ENCODE data around the gene DNTTIP2.

DNTTIP2 gene

DNA sequence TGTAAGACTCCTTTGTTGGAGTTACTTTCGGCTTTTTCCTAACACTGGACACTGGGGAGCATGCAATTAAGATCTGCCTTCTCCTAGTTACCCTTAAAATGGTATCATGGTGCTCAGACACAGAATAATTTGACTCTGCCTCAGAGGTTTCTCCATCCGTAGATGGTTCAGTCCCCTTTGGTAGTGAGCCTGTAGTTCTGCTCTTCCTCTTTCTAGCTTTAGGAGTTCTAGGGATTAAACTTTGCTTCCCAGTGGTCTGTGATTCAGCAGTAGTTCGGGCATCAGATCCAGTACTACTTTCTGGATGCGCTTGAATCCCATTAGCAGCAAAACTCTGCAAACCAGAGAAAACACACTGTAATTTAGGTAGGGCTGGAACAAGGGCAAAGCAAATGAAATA lies 1.5 kb downstream of the DNTTIP2 start:
- TF ChIP-seq, protein P1, sequence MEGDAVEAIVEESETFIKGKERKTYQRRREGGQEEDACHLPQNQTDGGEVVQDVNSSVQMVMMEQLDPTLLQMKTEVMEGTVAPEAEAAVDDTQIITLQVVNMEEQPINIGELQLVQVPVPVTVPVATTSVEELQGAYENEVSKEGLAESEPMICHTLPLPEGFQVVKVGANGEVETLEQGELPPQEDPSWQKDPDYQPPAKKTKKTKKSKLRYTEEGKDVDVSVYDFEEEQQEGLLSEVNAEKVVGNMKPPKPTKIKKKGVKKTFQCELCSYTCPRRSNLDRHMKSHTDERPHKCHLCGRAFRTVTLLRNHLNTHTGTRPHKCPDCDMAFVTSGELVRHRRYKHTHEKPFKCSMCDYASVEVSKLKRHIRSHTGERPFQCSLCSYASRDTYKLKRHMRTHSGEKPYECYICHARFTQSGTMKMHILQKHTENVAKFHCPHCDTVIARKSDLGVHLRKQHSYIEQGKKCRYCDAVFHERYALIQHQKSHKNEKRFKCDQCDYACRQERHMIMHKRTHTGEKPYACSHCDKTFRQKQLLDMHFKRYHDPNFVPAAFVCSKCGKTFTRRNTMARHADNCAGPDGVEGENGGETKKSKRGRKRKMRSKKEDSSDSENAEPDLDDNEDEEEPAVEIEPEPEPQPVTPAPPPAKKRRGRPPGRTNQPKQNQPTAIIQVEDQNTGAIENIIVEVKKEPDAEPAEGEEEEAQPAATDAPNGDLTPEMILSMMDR (IDR thresholded peaks at IDR 0.05; ENCODE audit: low read depth, low read length, poor library complexity, severe bottlenecking) = no peak
- no peak for TF ChIP-seq EZH2phosphoT487 (IDR thresholded peaks at IDR 0.05; ENCODE audit: borderline replicate concordance, low read length)
- Histone ChIP-seq H3K9me3 (ENCODE audit: control insufficient read depth, insufficient read depth, low read length) (no peaks in the 10 kb centered on the region), H3K9me2 (replicated peaks; ENCODE audit: control insufficient read depth, low read length) (no peaks in the 10 kb centered on the region), H3K4me1 (ENCODE audit: control insufficient read depth, low read length) (peaks cover 31% of the 10 kb centered on the region), H3K27ac (ENCODE audit: low read depth, low read length) (no peak overlapping the region), H3K4me3 (ENCODE audit: low read length) (peak overlapping the region; percentile 99), H3K79me2 (ENCODE audit: control insufficient read depth, low read length) (peaks cover 58% of the 10 kb centered on the region), H3F3A (ENCODE audit: control insufficient read depth, insufficient read depth) (peaks cover 2% of the 10 kb centered on the region; the same call in 1 of the 2 replicates), H4K20me1 (ENCODE audit: control insufficient read depth, insufficient read depth, low read depth, low read length) (peaks cover 12% of the 10 kb centered on the region; the same call in 1 of the 2 replicates), H3K4me2 (ENCODE audit: low read length) (peak overlapping the region; percentile 76), H3K36me3 (ENCODE audit: control insufficient read depth, low read length) (peaks cover 61% of the 10 kb centered on the region), H3K27me3 (ENCODE audit: control insufficient read depth, low read length) (no peaks in the 10 kb centered on the region)

DNA sequence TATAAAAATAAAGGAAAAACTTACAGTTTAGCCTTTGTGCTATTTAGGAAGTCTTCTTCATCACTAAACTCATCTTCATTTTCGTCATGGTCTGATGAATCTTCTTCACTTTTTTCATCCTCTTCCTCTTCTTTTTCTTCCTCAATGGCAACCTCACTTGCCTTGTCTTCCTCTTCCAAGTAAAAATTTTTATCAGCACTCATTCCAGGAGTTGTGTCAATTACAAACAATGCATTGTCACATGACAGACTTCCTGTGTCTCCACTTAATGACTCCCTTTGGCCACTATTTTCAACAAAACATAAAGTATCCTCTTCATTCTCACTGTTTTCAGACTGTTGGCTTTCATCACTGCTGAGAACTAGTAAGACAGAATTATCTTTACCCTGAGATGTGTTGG lies 2.8 kb downstream of the DNTTIP2 start:
- Histone ChIP-seq H3K27ac (ENCODE audit: low read depth, low read length) (no peak overlapping the region), H3K4me2 (ENCODE audit: low read length) (peak overlapping the region; percentile 76), H3K79me2 (ENCODE audit: control insufficient read depth, low read length) (peaks cover 58% of the 10 kb centered on the region), H3K36me3 (ENCODE audit: control insufficient read depth, low read length) (peaks cover 74% of the 10 kb centered on the region), H3K9me2 (replicated peaks; ENCODE audit: control insufficient read depth, low read length) (no peaks in the 10 kb centered on the region), H3K4me1 (ENCODE audit: control insufficient read depth, low read length) (peaks cover 31% of the 10 kb centered on the region), H3K4me3 (ENCODE audit: low read length) (peak overlapping the region; percentile 47), H4K20me1 (ENCODE audit: control insufficient read depth, insufficient read depth, low read depth, low read length) (peaks cover 12% of the 10 kb centered on the region; the same call in 1 of the 2 replicates), H3K27me3 (ENCODE audit: control insufficient read depth, low read length) (no peaks in the 10 kb centered on the region), H3K9me3 (ENCODE audit: control insufficient read depth, insufficient read depth, low read length) (no peaks in the 10 kb centered on the region), H3F3A (ENCODE audit: control insufficient read depth, insufficient read depth) (peaks cover 6% of the 10 kb centered on the region; the same call in 1 of the 2 replicates)
- TF ChIP-seq EZH2phosphoT487 (IDR thresholded peaks at IDR 0.05; ENCODE audit: borderline replicate concordance, low read length) = no peak
- TF ChIP-seq, protein P1 (IDR thresholded peaks at IDR 0.05; ENCODE audit: low read depth, low read length, poor library complexity, severe bottlenecking) = no peak

DNA sequence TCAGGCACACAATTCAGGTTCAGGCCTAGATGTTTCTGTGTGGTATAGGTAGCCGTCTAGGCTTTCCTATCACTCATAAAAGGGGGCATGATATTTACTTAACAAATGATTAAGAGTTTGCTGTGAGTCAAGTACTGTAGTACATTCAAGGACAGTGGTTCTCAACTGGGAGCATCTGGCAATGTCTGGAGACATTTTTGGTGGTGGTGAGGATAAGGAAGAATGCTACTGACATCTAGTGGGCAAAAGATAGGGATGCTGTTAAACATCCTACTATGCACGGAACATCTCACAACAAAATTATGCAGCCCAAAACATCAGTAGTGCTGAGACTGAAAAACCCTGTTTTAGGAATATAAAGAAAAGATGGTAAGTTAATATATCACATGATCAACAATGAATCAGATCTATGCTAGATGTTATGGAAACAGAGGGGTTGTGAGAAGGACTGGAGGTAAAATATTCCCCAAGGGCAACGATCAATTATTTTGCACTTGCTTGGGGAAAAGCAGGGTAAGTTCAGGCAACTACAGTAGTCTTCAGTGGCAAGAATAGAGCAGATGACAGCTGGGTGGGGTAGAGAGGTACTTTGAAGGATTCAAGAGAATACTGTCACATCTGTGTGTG lies 4.9 kb downstream of the DNTTIP2 start:
- TF ChIP-seq, protein P1 (IDR thresholded peaks at IDR 0.05; ENCODE audit: low read depth, low read length, poor library complexity, severe bottlenecking) = peak; percentile 66
- no peak for TF ChIP-seq EZH2phosphoT487 (IDR thresholded peaks at IDR 0.05; ENCODE audit: borderline replicate concordance, low read length)
- no peak overlapping the region for H3K4me2 ChIP-seq (ENCODE audit: low read length)
- no peaks in the 10 kb centered on the region for H3K9me3 ChIP-seq (ENCODE audit: control insufficient read depth, insufficient read depth, low read length)
- no peaks in the 10 kb centered on the region for H3K27me3 ChIP-seq (ENCODE audit: control insufficient read depth, low read length)
- H3K27ac ChIP-seq (ENCODE audit: low read depth, low read length) = no peak overlapping the region
- H3K4me3 ChIP-seq (ENCODE audit: low read length) = no peak overlapping the region
- peaks cover 54% of the 10 kb centered on the region for H3K79me2 ChIP-seq (ENCODE audit: control insufficient read depth, low read length)
- peaks cover 12% of the 10 kb centered on the region; the same call in 1 of the 2 replicates for H4K20me1 ChIP-seq (ENCODE audit: control insufficient read depth, insufficient read depth, low read depth, low read length)
- H3F3A ChIP-seq (ENCODE audit: control insufficient read depth, insufficient read depth) = peaks cover 9% of the 10 kb centered on the region; the same call in 1 of the 2 replicates
- H3K4me1 ChIP-seq (ENCODE audit: control insufficient read depth, low read length) = peaks cover 24% of the 10 kb centered on the region
- no peaks in the 10 kb centered on the region for H3K9me2 ChIP-seq (replicated peaks; ENCODE audit: control insufficient read depth, low read length)
- peaks cover 93% of the 10 kb centered on the region for H3K36me3 ChIP-seq (ENCODE audit: control insufficient read depth, low read length)

All from DOHH2 (cell line).